Endometrium (tissue), 2 donors: ENCODE data around the gene F8.
"Not testable (repeated sequence)": the region's sequence is repeated elsewhere in the genome, so short reads cannot be mapped to it uniquely, and the experiment has no call there.

Experiments used
- FAIRE-seq: peaks from 2 replicates; lab custom pipeline; 2012; peaks lifted over from hg19 to GRCh38; lab: Jason Lieb, UNC
- donor health status: control.
- donor health status: control.

The F8 gene

DNA sequence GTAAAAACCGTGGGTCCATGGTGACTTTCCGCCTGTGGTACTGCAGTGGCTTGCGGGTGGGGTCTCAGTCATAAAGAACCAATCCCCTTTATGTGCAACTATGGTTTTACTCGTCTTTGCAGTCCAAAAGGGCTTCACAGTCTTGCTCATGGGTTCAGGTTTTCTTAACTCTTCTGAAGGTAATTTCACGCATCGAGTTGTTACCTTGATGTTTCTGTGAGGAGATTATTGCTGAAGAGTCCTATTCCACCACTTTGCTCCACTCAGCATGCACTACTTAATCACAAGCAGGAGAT lies 41.5 kb downstream of the F8 start:
- no peak for FAIRE-seq

DNA sequence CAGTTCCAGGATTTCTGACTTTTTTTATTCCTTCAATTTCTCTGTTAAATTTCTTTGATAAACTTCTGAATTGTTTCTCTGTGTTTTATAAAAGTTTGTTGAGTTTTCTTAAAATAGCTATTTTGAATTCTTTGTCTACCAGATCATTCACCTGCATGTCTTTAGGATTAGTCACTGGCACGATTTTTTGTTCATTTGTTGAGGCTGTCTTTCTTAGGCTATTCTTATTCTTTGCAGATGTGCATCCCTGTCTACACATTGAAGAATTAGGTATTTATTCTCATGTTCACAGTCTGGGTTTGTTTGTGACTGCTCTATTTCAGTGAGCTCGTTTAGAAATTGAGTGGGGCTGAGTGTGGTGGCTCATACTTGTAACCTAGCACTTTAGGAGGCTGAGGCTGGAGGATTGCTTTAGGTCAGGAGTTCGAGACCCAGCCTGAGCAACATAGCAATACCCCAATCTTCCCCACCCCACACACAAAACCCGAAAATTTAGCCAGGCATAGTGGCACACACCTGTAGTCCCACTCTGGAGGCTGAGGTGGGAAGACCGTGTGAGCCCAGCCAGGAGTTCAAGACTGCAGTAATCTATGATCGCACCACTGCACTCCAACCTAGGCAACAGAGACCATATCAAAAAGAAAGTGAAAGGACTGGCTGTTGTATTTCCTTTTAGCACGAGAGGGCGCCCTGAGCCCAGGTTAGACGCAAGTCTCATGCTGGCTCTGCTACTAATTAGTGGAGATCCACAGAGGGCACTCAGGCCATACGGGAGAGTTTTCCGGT lies 42.0 kb downstream of the F8 start:
- FAIRE-seq: no peak

DNA sequence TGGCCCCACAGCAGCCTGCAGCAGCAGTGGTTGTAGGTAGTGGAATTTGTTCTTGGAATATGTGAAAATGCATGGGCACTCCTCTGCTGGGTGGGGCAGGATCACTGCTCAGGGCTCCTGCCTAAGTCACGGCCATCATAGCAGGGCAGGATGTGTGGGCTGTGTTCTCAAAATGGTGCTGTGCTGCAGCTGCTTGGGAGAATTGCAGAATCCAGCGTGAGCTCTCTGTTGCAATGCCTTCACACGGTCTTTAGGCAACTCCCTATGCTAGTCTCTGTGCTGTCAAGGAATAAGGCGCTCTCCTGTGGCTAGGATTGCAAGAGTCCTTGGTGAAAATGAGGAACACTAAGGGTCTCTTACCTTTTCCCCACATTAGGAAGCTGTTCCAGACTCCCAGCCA lies 42.9 kb downstream of the F8 start:
- FAIRE-seq: no peak

DNA sequence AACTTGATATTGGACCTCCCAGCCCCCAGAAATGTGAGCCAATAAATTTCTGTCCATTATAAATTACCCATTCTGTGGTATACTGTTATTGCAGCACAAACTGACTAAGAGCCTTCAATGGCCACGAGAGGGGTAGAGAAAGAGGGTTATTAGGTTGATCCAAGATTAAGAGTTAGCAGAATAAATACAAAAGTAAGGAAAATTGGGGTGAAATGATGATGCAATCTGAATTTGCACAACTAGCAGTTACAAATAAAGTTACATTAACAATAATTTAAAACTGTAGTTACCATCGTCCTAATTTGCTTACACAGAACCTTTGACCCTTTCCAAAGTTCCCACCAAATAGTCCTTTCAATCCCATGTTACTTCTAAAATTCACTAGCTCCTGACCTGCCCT lies 54.2 kb downstream of the F8 start:
- no peak for FAIRE-seq

DNA sequence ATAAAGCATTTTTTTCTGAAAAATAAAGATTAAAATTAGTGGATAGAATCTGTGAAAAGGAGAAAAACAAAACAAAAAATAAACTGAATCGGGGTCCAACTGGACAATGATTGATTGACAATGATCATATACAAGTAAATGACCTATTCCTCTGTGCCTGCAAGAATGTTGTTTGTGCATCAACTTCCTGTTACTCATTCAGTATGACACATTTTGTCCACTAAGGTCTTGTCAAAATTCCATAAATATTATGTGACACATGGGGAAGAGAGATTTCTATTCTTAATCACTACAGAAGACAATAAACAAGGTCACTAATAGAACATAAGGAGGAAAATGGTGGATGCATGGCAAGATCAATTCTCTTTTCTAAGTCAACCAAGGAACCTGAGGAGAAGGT lies 54.9 kb downstream of the F8 start:
- no peak for FAIRE-seq

DNA sequence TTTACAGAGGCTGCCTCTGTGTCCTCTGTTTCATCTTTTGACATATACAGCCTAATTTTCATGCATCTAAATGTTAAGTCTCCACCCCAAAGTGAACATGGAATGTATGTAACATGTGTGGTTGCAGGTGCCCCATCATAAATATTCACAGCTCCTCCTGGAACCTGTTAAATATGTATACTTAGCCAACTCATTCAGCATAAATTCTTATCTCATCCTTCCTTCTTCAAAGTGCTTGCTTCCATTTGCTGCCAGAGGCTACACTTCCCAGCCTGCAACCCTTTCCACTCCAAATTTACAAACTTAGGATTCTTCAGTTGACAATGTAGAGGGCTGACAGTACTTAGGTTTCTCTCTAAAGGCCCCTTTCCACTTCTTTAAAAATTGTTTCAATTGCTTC lies 60.6 kb downstream of the F8 start:
- no peak for FAIRE-seq

DNA sequence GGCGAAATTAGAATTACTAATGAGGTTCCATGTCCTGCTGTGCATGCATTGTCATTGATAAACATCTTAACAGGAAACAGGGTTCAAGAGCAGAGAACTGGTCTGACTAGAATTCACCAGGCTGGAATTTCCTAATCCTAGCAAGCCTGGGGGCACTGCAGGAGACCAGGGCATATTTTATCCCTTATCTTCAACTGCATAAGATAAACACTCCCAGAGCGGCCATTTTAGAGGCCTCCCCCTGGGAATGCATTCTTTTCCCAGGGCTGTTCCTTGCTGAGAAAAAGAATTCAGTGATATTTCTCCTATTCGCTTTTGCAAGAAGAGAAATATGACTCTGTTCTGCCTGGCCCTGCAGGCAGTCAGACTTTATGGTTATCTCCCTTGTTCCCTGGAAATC lies 66.7 kb downstream of the F8 start:
- FAIRE-seq: not testable (repeated sequence)

DNA sequence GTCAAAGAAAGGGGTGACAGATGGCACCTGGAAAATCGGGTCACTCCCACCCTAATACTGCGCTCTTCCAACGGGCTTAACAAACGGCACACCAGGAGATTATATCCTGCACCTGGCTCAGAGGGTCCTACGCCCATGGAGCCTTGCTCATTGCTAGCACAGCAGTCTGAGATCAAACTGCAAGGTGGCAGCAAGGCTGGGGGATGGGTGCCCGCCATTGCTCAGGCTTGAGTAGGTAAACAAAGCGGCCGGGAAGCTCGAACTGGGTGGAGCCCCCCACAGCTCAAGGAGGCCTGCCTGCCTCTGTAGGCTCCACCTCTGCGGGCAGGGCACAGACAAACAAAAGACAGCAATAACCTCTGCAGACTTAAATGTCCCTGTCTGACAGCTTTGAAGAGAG lies 83.3 kb downstream of the F8 start:
- not testable (repeated sequence) for FAIRE-seq

DNA sequence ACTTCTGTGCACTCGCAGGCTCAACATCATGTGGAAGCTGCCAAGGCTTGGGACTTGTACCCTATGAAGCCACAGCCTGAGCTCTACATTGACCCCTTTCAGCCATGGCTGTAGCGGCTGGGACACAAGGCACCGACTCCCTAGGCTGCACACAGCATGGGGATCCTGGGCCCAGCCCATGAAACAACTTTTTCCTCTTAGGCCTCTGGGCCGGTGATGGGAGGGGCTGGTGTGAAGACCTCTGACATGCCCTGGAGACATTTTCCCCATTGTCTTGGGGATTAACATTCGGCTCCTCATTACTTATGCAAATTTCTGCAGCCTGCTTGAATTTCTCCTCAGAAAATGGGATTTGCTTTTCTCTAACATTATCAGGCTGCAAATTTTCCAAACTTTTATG lies 97.8 kb downstream of the F8 start:
- FAIRE-seq: not testable (repeated sequence)

DNA sequence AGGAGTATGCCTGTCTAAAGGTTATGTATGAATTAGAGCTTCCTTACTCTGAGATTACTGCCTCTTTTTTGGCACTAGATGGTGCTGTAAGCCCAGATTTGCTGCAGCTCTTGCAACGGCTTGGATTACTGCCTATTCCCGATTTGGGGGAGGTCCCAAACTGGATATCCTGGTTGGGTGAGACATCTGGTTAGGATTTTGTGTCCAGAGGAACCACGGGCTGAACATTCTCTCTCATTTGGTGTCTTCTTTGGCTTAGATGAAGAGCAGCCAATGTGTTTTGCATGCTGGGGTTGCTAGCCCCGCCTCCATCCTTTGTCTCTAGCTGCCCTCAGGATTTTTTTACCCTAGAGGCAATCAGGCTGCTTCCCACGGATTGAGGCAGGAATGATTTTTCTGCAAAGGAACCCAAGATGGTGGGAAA lies 104.5 kb downstream of the F8 start:
- peak; percentile 33 for FAIRE-seq

DNA sequence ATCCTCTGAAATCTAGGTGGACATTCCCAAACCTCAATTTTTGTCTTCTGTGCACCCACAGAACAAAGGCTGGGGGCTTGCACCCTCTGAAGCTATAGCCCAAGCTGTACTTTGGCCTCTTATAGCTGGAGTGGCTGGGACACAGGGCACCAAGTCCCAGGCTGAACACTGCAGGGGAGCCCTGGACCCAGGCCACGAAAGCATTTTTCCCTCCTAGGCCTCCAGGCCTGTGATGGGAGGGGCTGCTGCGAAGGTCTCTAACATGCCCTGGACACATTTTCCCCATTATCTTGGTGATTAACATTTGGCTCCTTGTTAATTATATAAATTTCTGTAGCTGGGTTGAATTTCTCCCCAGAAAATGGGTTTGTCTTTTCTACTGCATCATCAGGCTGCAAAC lies 108.5 kb downstream of the F8 start:
- no peak for FAIRE-seq

DNA sequence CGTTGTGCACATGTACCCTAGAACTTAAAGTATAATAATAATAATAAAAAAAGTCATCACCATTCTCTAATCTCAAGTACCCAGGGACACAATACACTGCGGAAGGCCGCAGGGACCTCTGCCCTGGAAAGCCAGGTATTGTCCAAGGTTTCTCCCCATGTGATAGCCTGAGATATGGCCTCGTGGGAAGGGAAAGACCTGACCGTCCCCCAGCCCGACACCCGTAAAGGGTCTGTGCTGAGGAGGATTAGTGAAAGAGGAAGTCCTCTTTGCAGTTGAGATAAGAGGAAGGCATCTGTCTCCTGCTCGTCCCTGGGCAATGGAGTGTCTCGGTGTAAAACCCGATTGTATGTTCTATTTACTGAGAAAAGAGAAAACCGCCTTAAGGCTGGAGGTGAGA lies 112.0 kb downstream of the F8 start:
- FAIRE-seq: not testable (repeated sequence)

DNA sequence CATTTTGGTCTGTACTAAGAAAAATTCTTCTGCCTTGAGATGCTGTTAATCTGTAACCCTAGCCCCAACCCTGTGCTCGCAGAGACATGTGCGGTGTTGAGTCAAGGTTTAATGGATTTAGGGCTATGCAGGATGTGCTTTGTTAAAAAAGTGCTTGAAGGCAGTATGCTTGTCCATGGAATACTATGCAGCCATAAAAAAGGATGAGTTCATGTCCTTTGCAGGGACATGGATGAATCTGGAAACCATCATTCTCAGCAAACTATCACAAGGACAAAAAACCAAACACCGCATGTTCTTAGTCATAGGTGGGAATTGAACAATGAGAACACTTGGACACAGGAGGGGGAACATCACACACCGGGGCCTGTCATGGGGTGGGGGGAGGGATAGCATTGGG lies 112.5 kb downstream of the F8 start:
- not testable (repeated sequence) for FAIRE-seq

DNA sequence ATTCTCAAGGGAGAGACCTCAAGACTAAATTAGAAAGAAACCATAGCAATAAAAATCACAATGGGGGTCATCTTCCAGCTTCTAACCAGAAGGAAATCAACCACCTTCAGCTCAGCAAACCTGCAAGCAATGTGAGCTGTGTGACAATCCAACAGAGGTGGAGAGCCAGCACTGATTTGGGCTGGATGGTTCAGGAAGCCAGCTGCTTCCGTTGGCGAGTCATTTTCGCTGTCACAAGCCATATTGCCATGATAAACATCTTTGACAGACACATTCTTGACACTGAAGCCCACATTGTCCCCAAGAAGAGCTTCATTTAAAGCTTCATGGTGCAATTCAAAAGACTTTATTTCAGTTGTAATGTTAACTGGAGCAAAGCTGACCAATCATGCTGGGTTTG lies 113.7 kb downstream of the F8 start:
- no peak for FAIRE-seq

DNA sequence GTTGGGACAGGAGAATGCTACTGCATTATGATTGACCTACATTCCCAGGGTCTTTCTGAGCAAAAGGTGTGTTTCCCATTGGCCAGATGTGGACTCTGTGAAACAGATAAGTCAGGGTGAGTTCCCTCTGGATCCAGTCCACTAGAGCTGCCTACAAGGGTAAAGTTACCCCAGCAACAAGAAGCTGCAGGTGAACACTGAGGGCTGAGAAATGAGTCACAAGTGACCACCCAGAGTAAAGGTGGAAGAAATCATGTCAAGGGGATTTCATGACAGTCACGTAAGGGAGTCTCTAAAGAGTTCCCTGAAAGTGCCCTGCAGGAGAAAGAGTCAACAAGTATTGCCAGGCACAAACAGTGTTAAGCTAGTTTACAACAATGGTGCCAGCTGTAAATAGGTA lies 120.1 kb downstream of the F8 start:
- no peak for FAIRE-seq

DNA sequence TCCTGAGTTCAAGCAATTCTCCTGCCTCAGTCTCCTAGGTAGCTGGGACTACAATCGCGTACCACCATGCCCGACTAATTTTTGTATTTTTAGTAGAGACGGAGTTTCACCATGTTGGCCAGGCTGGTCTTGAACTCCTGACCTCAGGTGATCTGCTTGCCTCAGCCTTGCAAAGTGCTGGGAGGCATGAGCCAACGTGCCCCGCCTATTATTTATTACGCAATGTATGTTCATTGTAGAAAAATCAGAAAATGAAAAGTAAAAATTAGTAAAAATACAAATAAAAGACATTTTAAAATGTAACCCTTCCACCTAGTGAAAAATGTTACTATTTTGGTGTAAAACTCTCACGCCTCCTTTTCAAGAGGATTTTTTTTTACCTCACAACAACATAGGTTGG lies 122.2 kb downstream of the F8 start:
- FAIRE-seq: no peak

DNA sequence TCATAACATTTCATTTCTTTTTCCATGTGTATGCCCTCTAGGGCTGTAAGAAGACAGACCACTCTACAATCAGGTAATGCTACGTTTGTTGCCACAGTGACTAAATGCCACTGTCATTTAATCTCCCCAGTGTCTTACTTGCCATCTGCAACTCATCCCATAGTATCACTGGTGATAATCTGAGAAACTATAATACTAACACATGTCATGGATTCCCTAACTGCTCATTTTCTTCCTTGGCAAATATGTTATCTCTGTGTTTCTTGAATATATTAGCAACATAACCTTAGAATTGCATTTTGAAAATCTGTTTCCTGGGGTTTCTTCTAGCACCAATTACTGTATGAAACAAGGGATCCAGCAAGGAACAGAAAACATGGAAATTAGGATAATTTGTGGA lies 130.2 kb downstream of the F8 start:
- no peak for FAIRE-seq

DNA sequence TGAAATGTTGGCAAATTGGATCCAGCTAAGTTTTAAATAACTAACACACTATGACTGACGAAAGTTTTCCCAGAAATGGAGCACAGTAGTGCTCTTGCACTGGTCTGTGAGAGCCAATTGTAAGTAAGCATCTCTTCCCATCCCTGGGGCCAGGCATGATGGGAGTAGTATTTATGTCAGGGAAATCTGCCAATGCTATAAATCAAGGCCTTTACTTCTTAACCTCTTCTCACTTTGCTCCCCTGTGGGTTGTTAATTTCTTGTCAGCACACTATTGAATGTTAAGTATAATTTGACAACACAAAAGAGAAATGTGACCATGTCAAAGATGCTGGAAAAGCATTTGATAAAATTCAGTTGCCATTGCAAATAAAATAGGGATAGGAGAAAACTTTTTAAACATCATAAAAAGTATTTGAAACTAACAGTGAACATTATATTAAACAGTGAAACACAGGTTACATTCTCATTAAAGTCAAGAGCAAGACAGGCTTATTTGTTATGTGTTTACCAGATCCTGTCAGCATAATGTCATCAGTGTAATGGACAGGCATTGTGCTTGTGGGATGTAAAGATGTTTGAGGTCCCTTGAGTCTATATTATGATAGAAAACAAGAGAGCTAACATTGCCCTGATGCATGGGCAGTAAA lies 131.4 kb downstream of the F8 start:
- FAIRE-seq: no peak

DNA sequence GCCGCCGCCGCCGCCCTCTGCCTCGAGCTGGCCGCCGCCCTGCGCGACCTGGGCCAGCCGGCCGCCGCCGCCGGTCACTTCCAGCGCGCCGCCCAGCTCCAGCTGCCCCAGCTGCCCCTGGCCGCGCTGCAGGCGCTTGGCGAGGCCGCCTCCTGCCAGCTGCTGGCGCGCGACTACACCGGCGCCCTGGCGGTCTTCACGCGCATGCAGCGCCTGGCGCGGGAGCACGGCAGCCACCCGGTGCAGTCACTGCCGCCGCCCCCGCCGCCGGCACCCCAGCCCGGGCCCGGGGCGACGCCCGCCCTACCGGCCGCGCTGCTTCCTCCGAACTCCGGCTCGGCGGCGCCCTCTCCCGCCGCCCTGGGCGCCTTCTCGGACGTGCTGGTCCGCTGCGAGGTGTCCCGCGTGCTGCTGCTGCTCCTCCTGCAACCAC lies 135.7 kb downstream of the F8 start:
- FAIRE-seq: not testable (repeated sequence)

DNA sequence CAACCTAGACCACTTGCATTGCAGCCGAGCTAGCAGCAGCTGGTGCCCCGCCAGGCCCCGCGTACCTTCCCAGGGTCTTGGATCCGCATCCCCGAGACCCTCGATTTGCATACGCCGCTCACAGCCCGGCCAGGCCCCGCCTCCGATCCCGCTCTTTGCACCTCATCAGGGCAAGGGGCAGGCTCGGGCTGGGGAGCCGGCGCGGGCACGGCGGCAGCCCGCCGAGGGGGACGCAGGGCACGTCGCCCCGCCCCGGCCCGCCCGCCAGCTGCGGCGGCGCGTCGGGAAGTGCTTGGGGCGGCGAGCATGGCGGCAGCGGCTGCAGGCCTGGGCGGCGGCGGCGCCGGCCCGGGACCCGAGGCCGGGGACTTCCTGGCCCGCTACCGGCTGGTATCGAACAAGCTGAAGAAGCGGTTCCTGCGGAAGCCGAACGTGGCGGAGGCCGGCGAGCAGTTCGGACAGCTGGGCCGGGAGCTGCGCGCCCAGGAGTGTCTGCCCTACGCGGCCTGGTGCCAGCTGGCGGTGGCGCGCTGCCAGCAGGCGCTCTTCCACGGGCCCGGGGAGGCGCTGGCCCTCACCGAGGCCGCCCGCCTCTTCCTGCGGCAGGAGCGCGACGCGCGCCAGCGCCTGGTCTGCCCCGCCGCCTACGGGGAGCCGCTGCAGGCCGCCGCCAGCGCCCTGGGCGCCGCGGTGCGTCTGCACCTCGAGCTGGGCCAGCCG lies 136.3 kb downstream of the F8 start, which contains the start of gene F8A1:
Gene F8A1, plus strand, starts transcription at position 287 of the 720 bp plus-strand sequence. Its CDS starts 20 bp downstream, at position 307.
- FAIRE-seq: not testable (repeated sequence)

DNA sequence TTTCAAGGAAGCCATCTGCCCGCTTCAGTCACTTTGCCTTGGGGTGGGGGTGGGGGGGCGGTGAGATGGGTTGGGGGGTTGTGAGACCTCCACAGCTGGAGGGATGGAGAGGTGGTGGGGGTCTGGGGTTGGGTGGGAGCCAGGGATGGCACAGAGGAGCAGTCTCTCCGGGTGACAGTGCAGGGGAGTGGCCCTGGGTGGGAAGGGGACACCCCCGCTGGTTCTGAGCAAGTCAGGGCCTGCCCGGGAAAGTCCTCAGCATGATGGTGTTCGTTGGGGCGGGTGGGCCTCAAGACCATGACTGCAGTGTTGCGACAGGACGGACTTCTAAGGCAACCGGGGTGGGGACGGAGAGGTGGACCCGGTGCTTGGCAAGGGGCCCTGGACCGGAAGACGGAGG lies 137.0 kb downstream of the F8 start:
- FAIRE-seq: not testable (repeated sequence)

DNA sequence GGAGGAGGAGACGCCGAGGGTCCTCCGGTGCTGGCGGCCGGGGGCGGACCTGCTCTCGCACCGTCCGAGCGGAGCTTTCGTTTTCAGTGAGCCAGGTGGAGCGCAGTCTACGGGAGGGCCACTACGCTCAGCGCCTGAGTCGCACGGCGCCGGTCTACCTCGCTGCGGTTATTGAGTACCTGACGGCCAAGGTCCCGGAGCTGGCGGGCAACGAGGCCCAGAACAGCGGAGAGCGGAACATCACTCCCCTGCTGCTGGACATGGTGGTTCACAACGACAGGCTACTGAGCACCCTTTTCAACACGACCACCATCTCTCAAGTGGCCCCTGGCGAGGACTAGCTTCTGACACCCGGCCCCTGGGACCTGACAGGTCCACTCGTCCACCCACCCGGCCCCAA lies 137.5 kb downstream of the F8 start:
- FAIRE-seq: not testable (repeated sequence)

DNA sequence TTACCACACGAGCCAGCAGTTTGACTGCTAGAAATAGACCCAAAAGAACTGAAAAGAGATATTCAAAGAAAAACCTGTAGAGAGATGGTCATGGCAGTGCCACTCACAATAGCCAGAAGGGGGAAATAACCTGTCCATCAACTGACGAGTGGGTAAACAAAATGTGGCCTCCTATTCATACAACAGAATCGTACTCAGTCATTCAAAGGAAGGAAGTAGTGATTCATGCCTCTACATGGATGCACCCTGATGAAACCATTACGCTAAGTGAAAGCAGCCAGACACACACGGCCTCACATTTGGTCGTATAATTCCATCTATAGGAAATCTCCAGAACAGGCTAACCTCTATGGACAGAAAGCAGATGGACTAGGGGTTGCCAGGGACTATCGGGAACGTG lies 138.5 kb downstream of the F8 start:
- not testable (repeated sequence) for FAIRE-seq
